ENCODE data around the gene TLE2. TPM values are rescaled to one million over a fixed set of nuclear protein-coding genes. Genes with fewer than 3 reads are reported as not detected.
A peak's percentile ranks its signal among the peaks of the same experiment; 100 is the strongest.

The TLE2 gene
- total and polyA plus RNA-seq, 10 donors = 12.0 to 88.0 (median 40.0) TPM

DNA sequence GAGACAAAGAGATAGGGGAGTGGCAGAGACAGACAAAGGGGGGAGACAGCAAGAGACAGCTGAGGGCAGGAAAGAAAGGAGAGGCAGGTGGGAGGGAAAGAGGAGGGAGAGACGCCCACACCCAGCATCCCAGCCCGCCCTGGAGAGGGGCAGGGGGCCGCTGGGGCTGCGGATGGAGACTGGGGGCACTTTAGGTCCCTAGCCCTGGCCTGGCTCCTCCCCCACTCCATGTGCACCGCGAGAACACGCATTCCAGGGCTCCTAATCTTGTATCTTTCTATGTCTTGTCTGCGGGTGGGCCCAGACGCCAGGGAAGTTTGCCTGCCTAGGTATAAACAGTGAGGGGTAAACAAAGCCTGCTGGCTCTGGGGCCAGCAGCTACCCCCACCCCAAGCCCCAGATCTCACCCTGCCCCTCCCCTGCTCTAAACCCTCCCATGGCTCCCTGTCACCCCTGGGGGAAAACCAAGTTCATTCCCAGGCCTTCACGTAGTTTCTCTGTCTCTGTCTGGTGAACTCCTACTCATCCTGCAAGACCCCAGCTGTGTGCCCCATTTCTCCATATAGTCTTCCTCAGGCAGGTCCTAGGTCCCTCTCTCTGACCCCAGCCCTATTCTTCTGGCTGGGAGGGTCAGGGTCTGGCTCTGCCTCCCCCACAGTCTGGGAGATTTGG is 27.5 kb upstream of the TLE2 start:
- H3K27ac ChIP-seq = peak overlapping the region in 7 of 8 donors; percentile 42 to 99 (median 95)
- DNase-seq = no peak
- intact Hi-C loops (cut with DNase I; ENCODE audit: low total_unique reads) = no loop called here
- peaks cover 38 to 91% (median 68%) of the 10 kb centered on the region in 6 donors for H3K4me1 ChIP-seq
- H3K4me3 ChIP-seq = peak overlapping the region in 2 of 8 donors; percentile 74 to 93
- H3K9me3 ChIP-seq = no peaks in the 10 kb centered on the region
- H3K27me3 ChIP-seq (replicated peaks in 1 of 7) = no peaks in the 10 kb centered on the region
- TF ChIP-seq POLR2AphosphoS5 (IDR thresholded peaks at IDR 0.05) (peak in 1 of 3 donors; percentile 62), POLR2A (IDR thresholded peaks at IDR 0.05) (no peak)
- peaks cover 18 to 86% (median 69%) of the 10 kb centered on the region in 6 donors for H3K36me3 ChIP-seq
- 69 to 86% (median 72%) methylated on average over 10 of the region's 10 CpGs for WGBS, 5 donors

DNA sequence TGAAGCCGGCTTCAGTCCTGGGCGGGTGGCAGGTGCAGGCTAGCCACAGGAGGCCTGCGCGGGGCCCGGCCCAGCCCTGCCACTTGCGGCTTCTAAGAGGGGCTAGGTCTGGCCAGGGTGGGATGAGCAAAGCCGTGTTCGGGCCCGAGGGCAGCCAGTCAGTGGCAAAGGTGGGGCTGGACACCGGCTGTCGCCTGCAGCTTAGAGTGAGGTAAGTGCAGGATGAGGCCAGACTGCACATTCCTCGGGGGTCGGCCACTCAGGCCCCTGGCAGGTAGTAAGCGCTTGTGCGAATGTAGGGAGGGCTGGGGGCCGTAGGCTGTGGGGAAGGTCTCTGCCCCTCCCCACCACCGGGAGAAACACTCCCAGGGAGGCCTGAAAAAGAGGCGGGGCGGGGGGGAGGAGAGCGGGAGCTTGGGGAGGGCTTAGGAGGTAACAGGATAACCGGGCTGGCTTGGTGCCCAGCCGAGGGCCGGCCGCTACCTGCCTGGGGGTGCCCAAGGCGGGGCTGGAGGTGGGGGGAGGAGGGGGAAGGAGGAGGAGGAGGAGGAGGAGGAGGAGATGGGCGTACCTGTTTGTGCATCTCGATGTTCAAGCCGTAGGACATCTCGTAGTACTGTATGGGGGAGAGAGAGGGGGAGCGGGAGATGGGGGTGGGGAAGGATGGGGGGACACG is 26.8 kb upstream of the TLE2 start:
- Histone ChIP-seq H3K27ac (peak overlapping the region in 4 of 8 donors; percentile 15 to 99 (median 96)), H3K27me3 (replicated peaks in 1 of 7) (no peaks in the 10 kb centered on the region), H3K4me1 (peaks cover 37 to 84% (median 65%) of the 10 kb centered on the region in 6 donors), H3K4me3 (peak overlapping the region in 1 of 8 donors; percentile 15), H3K9me3 (no peaks in the 10 kb centered on the region), H3K36me3 (peaks cover 18 to 86% (median 69%) of the 10 kb centered on the region in 6 donors)
- 63 to 78% (median 75%) methylated on average over 29 to 31 of the region's 31 CpGs for WGBS, 5 donors
- TF ChIP-seq POLR2AphosphoS5 (IDR thresholded peaks at IDR 0.05) (peak in 1 of 3 donors; percentile 59), POLR2A (IDR thresholded peaks at IDR 0.05) (no peak)
- TF ChIP-seq, protein P1, sequence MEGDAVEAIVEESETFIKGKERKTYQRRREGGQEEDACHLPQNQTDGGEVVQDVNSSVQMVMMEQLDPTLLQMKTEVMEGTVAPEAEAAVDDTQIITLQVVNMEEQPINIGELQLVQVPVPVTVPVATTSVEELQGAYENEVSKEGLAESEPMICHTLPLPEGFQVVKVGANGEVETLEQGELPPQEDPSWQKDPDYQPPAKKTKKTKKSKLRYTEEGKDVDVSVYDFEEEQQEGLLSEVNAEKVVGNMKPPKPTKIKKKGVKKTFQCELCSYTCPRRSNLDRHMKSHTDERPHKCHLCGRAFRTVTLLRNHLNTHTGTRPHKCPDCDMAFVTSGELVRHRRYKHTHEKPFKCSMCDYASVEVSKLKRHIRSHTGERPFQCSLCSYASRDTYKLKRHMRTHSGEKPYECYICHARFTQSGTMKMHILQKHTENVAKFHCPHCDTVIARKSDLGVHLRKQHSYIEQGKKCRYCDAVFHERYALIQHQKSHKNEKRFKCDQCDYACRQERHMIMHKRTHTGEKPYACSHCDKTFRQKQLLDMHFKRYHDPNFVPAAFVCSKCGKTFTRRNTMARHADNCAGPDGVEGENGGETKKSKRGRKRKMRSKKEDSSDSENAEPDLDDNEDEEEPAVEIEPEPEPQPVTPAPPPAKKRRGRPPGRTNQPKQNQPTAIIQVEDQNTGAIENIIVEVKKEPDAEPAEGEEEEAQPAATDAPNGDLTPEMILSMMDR (IDR thresholded peaks at IDR 0.05 in 8 of 11, conservative IDR thresholded peaks at IDR 0.05 in 3 of 11) = no peak
- DNase-seq = no peak
- intact Hi-C loops (cut with DNase I; ENCODE audit: low total_unique reads) = no loop called here

DNA sequence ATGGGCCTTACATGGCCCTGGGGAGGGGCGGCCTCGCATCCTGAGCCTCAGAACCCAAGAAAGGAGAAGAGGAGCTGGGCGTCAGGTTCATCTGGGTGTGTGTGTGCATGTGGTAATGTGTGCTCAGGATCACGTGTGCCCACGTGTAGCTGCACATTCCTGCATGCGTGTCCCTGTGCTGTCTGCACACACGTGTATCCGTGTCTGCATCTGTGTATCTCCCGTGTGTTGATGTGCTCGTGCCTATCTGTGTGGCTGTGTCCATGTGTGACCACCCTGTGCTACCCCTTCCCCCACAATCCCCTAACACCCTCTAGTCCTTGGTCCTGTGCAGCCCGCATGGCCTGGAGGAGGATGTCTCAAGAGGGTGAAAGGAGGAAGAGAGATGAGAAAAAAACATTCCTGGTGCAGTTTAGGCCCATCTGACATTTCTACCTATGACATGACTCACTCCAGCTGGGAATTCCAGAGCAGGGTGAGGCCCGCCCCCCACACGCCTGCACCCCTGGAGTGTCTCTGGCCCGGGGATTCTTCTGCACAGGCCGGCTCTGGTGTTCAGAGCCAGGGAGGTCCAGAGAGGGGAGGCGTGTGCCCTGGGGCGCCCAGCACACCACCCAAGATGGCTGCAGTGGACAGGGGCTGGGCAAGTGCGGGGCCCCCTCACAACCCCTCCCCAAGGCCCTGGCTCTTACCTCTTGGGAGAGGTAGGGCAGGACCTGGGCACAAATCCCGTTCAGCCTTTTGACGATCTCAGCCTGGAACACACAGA is 26.1 kb upstream of the TLE2 start:
- 76 to 84% (median 78%) methylated on average over 14 to 20 of the region's 20 CpGs for WGBS, 5 donors
- peak overlapping the region in 6 of 8 donors; percentile 15 to 99 (median 34) for H3K27ac ChIP-seq
- H3K36me3 ChIP-seq = peaks cover 18 to 80% (median 69%) of the 10 kb centered on the region in 6 donors
- no peak for DNase-seq
- intact Hi-C loops (cut with DNase I; ENCODE audit: low total_unique reads) = no loop called here
- H3K4me1 ChIP-seq = peaks cover 30 to 77% (median 60%) of the 10 kb centered on the region in 6 donors
- no peaks in the 10 kb centered on the region for H3K9me3 ChIP-seq
- H3K4me3 ChIP-seq = peak overlapping the region in 1 of 8 donors; percentile 15
- H3K27me3 ChIP-seq (replicated peaks in 1 of 7) = no peaks in the 10 kb centered on the region
- TF ChIP-seq POLR2A (IDR thresholded peaks at IDR 0.05) (no peak), POLR2AphosphoS5 (IDR thresholded peaks at IDR 0.05) (peak; percentile 24 to 69 (median 52))
- TF ChIP-seq, protein P1 (IDR thresholded peaks at IDR 0.05 in 8 of 11, conservative IDR thresholded peaks at IDR 0.05 in 3 of 11) = no peak

DNA sequence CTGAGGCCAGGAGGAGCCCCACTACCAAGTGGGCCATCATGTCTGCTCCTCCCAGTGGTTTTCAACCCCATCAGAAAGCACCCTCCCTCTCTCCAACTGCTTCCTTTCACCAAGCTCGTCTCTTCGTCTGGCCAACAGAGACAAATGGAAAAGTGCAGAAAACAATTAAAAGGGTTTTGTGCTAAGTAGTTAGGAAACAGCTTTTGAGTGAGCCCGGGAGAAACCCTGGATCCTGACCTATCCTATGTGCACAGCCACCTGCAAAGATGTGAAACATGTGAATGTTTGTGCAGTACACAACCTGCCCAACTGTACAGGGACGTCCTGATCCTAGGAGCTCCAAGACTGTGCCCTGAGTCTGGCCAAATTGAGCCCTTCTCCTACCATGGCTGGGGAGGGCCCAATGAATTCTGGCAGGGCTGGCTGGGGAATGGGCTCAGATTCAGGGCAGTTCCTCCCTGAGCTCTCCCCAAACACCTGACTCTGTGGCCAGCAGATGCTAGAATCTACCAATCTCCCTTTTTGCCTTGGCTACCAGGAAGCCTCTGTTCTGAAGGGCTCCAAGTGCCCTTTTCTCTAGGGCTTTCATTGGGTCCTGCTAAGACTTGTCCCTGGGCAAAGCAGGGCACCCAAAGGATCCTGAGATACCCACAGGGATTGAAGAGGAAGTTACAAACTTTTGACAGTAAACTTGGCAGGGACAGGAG is 25.3 kb upstream of the TLE2 start:
- intact Hi-C loops (cut with DNase I; ENCODE audit: low total_unique reads) = no loop called here

More for the DNA sequence above, 25.3 kb upstream of the TLE2 start:
- WGBS, 5 donors = 61 to 68% (median 66%) methylated on average over 4 of the region's 4 CpGs
- no peak for DNase-seq
- Histone ChIP-seq H3K27ac (peak overlapping the region in 5 of 8 donors; percentile 18 to 99 (median 35)), H3K9me3 (no peaks in the 10 kb centered on the region), H3K4me1 (peaks cover 24 to 69% (median 52%) of the 10 kb centered on the region in 6 donors), H3K36me3 (peaks cover 16 to 72% (median 62%) of the 10 kb centered on the region in 6 donors), H3K27me3 (replicated peaks in 1 of 7) (no peaks in the 10 kb centered on the region), H3K4me3 (no peak overlapping the region)
- peak in 1 of 3 donors; percentile 1 for TF ChIP-seq POLR2AphosphoS5 (IDR thresholded peaks at IDR 0.05)
- TF ChIP-seq, protein P1 (IDR thresholded peaks at IDR 0.05 in 8 of 11, conservative IDR thresholded peaks at IDR 0.05 in 3 of 11) = no peak

Data from spleen (tissue), 11 donors.